ENCODE data around the gene ACSL4. TPM values are rescaled to one million over a fixed set of nuclear protein-coding genes. Genes with fewer than 3 reads are reported as not detected.

Gene ACSL4
- total RNA-seq, 2 donors from 2014 or later = 27.5 to 117 TPM

- no peak for TF ChIP-seq CTCF (IDR thresholded peaks at IDR 0.05)
- Histone ChIP-seq H3K27me3 (replicated peaks; ENCODE audit: insufficient read depth) (no peaks in the 10 kb centered on the region), H3K4me3 (no peak overlapping the region), H3K27ac (no peak overlapping the region), H3K4me1 (ENCODE audit: control insufficient read depth in 1 of 2, low read depth in 2 of 2) (no peaks in the 10 kb centered on the region), H3K36me3 (no peaks in the 10 kb centered on the region), H3K9me3 (no peaks in the 10 kb centered on the region)
- no peak for ATAC-seq (ENCODE audit: insufficient number of reproducible peaks, low FRiP score, low read depth)
- DNase-seq (ENCODE audit: low spot score) = no peak
Observed at GRCh38 chrX:109596015-109596414, 137.0 kb downstream of the ACSL4 start.

Other genes starting within 250 kb of the ACSL4 start
- gene NXT2, start 196.4 kb downstream of the ACSL4 start, total RNA-seq = 1 to 10 TPM; 1.6 to 8.3 TPM
- gene KCNE5, start 108.1 kb downstream of the ACSL4 start, total RNA-seq = 1 to 10 TPM in 1 of 2 donors, not detected in 1; 1.3 TPM